HCT116 (cell line): Measurements from ENCODE around the gene CPLANE2. TPM values are rescaled to one million over a fixed set of nuclear protein-coding genes. Genes with fewer than 3 reads are reported as not detected.

Experiments used
- ATAC-seq: fragments of 200-7000 bp; cut with Tn5 transposase; 2 replicates; pipeline ENCODE4 v1.9.1; 2020; ENCODE audit warnings: mild to moderate bottlenecking, moderate library complexity
- BruUV-seq: library from RNA; stranded (reverse); fragments of 400-500 nt; replicated peaks from 2 replicates; lab custom pipeline; 2021; lab: Mats Ljungman, UMichigan
- CTCF ChIA-PET: fragments of 300-600 bp; sonication (Branson Sonifier 250); formaldehyde crosslinking; loops from one replicate; lab custom pipeline; 2021; ENCODE audit warnings: antibody characterized with exemption; lab: Charles Lee
- POLR2A ChIA-PET: fragments of 300-600, 350-600 bp; sonication (Branson Sonifier 250); formaldehyde crosslinking; loops from one replicate; lab custom pipeline; 2021; ENCODE audit warnings: antibody characterized with exemption; lab: Charles Lee
- RAD21 ChIA-PET, 2 experiments: fragments of 300-600 bp; sonication (Branson Sonifier 250); formaldehyde crosslinking; loops; one replicate each; lab custom pipeline; 2023; ENCODE audit warnings: low total read pairs in 2 of 2; ENCODE audit not compliant: uncharacterized antibody in 2 of 2, unreplicated experiment in 2 of 2, low non-redundant PET in 1 of 2; lab: Charles Lee
- DNase-seq: peaks from one replicate; pipeline ENCODE4 v3.0.0-alpha.2; 2010; ENCODE audit warnings: low read depth, low spot score
- H2AFZ ChIP-seq: fragments of 200-600 bp; shearing (Covaris generic), sonication (generic); 2 replicates; pipeline ENCODE4 v1.6.1; 2017; ENCODE audit warnings: low read depth, mixed run types, mixed read lengths, antibody characterized with exemption, low read length; ENCODE audit not compliant: poor library complexity, severe bottlenecking
- H3K27ac ChIP-seq: 2 replicates; pipeline ENCODE4 v1.5.1; 2012; ENCODE audit warnings: low read depth, low read length
- H3K27me3 ChIP-seq: fragments of 200-600 bp; sonication (generic); 2 replicates; pipeline ENCODE4 v1.6.1; 2016; ENCODE audit warnings: mixed run types, low read length, mixed read lengths; ENCODE audit not compliant: insufficient read depth
- H3K36me3 ChIP-seq, 2 experiments: fragments of 200-500 bp in 1 of 2; fragments of 200-600 bp in 1 of 2; sonication (Bioruptor generic) in 1 of 2; sonication (generic) in 1 of 2; 2 replicates each; pipeline versions ENCODE4 v1.5.1 to v1.6.1; 2014 to 2016; ENCODE audit warnings: low read length in 2 of 2, inconsistent platforms in 1 of 2, mixed read lengths in 1 of 2, mixed run types in 1 of 2; ENCODE audit not compliant: insufficient read depth in 2 of 2, control insufficient read depth in 1 of 2
- H3K4me1 ChIP-seq, 2 experiments: fragments of 200-600 bp in 1 of 2; sonication (generic) in 1 of 2; 2 replicates each; pipeline versions ENCODE4 v1.5.1 to v1.6.1; 2012 to 2017; ENCODE audit warnings: low read length in 2 of 2, inconsistent platforms in 1 of 2, mild to moderate bottlenecking in 1 of 2, mixed read lengths in 1 of 2, mixed run types in 1 of 2, moderate library complexity in 1 of 2; ENCODE audit not compliant: insufficient read depth in 2 of 2, control insufficient read depth in 1 of 2
- H3K4me2 ChIP-seq: fragments of 200-600 bp; sonication (generic); 2 replicates; pipeline ENCODE4 v1.6.1; 2017; ENCODE audit warnings: mixed run types, low read length, mixed read lengths
- H3K4me3 ChIP-seq, 2 experiments: fragments of 200-600 bp in 1 of 2; sonication (generic) in 1 of 2; replicated peaks in 1 of 2; 2 replicates each; pipeline ENCODE4 v1.5.1; 2011 to 2016; ENCODE audit warnings: low read length in 2 of 2, control low read depth in 1 of 2, low read depth in 1 of 2, mild to moderate bottlenecking in 1 of 2, mixed read lengths in 1 of 2, mixed run types in 1 of 2
- H3K79me2 ChIP-seq: fragments of 200-600 bp; sonication (generic); 2 replicates; pipeline ENCODE4 v1.6.1; 2017; ENCODE audit warnings: mild to moderate bottlenecking, mixed run types, low read length, moderate library complexity, mixed read lengths; ENCODE audit not compliant: insufficient read depth
- H3K9ac ChIP-seq: fragments of 200-600 bp; sonication (generic); 2 replicates; pipeline ENCODE4 v1.6.1; 2016; ENCODE audit warnings: low read length, mixed read lengths
- H3K9me2 ChIP-seq: fragments of 200-600 bp; sonication (generic), shearing (Covaris generic); 2 replicates; pipeline ENCODE4 v1.6.1; 2017; ENCODE audit warnings: mixed run types, mild to moderate bottlenecking, moderate library complexity; ENCODE audit not compliant: insufficient read depth
- H3K9me3 ChIP-seq, 2 experiments: fragments of 200-500 bp in 1 of 2; fragments of 200-600 bp in 1 of 2; sonication (Bioruptor generic) in 1 of 2; sonication (generic) in 1 of 2; 2 replicates each; pipeline ENCODE4 v1.6.1; 2014 to 2017; ENCODE audit warnings: low read length in 2 of 2, mixed read lengths in 2 of 2, inconsistent platforms in 1 of 2, low read depth in 1 of 2, mild to moderate bottlenecking in 1 of 2, mixed run types in 1 of 2, moderate library complexity in 1 of 2; ENCODE audit not compliant: control insufficient read depth in 1 of 2, insufficient read depth in 1 of 2
- H4K20me1 ChIP-seq: fragments of 200-600 bp; sonication (generic), shearing (Covaris generic); 2 replicates; pipeline ENCODE4 v1.6.1; 2017; ENCODE audit warnings: mixed run types, mild to moderate bottlenecking, moderate library complexity; ENCODE audit not compliant: insufficient read depth
- CBX3 ChIP-seq: IDR thresholded peaks from 2 replicates; pipeline ENCODE4 v1.6.1; 2012; ENCODE audit warnings: low read depth
- CEBPB ChIP-seq: IDR thresholded peaks from 2 replicates; pipeline ENCODE4 v1.6.1; 2012; ENCODE audit warnings: low read depth
- EZH2phosphoT487 ChIP-seq: fragments of 200-600 bp; IDR thresholded peaks from 2 replicates; pipeline ENCODE4 v1.6.1; 2018; ENCODE audit warnings: antibody characterized with exemption, borderline replicate concordance
- POLR2AphosphoS5 ChIP-seq: IDR thresholded peaks from 2 replicates; pipeline ENCODE4 v1.6.1; 2011; ENCODE audit warnings: mild to moderate bottlenecking, low read depth, low read length, moderate library complexity
- SIN3A ChIP-seq: IDR thresholded peaks from 2 replicates; pipeline ENCODE4 v1.6.1; 2012; ENCODE audit warnings: low read depth
- SRF ChIP-seq: IDR thresholded peaks from 2 replicates; pipeline ENCODE4 v1.6.1; 2012; ENCODE audit warnings: low read depth
- TCF7L2 ChIP-seq: IDR thresholded peaks from 2 replicates; pipeline ENCODE4 v1.7.0; 2011; ENCODE audit warnings: borderline replicate concordance, inconsistent platforms; ENCODE audit not compliant: insufficient read depth, insufficient read length; ENCODE audit errors: extremely low read depth
- YY1 ChIP-seq: IDR thresholded peaks from 2 replicates; pipeline ENCODE4 v1.6.1; 2011; ENCODE audit warnings: low read length, low read depth, moderate library complexity, mild to moderate bottlenecking; ENCODE audit not compliant: insufficient replicate concordance; ENCODE audit errors: extremely low read depth
- ZNF274 ChIP-seq: fragments of 200-500 bp; sonication (Bioruptor generic); IDR thresholded peaks from 2 replicates; pipeline ENCODE4 v1.6.1; 2014; ENCODE audit warnings: mild to moderate bottlenecking, low read depth, low read length, inconsistent platforms
- intact Hi-C: fragments of 100-400 bp; cut with micrococcal nuclease; formaldehyde crosslinking; loops from 2 replicates; pipeline ENCODE4 v1.10.0; 2022
- total RNA-seq: library from RNA; stranded (reverse); gene quantifications from one replicate; pipeline ENCODE4 v1.2.1, GENCODE V29; 2021; ENCODE audit not compliant: unreplicated experiment
- TF ChIP-seq, protein P1 (sequence below): IDR thresholded peaks from 2 replicates; pipeline ENCODE4 v1.6.1; 2011; ENCODE audit warnings: mild to moderate bottlenecking, low read length, moderate library complexity; ENCODE audit not compliant: insufficient replicate concordance; ENCODE audit errors: extremely low read depth
- TF ChIP-seq, protein P2 (sequence below), 3 experiments: fragments of 200-600 bp in 1 of 3; sonication (generic) in 1 of 3; IDR thresholded peaks in 2 of 3; conservative IDR thresholded peaks in 1 of 3; 2 replicates each; pipeline ENCODE4 v1.5.1; 2012 to 2017; ENCODE audit warnings: low read depth in 2 of 3, low read length in 2 of 3, antibody characterized with exemption in 1 of 3, borderline replicate concordance in 1 of 3, control low read depth in 1 of 3, mild to moderate bottlenecking in 1 of 3, mixed read lengths in 1 of 3, mixed run types in 1 of 3, moderate library complexity in 1 of 3; ENCODE audit not compliant: insufficient read depth in 1 of 3

CPLANE2 gene
- total RNA-seq, 1 experiment from 2014 or later, result 8.1 TPM

DNA sequence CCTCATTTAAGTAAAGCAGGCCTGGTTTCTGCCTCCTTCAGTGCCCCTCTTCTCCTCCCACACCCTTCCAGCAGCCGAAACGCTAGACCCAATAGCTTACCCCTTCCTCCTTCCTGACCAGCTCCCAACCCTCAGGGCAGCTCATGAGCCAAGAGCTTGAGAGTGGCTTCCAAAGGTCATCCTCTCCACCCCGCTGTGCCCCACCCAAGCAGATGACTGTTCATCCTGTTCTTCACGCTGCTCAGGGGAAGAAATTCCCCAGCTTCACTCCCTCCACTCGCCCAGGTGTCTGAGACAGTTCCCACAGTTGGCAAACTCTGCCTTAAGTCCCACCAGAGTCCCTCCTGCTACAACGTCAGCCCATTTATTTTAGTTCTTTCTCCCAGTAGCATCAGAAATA is 48.0 kb downstream of the CPLANE2 start:
- peak overlapping the region; percentile 49 for H3K9ac ChIP-seq
- peak overlapping the region; percentile 86 for H3K4me2 ChIP-seq
- peaks cover 38 to 51% of the 10 kb centered on the region in 2 experiments for H3K4me1 ChIP-seq
- no peaks in the 10 kb centered on the region for H3K79me2 ChIP-seq
- ATAC-seq (peak; percentile 32), DNase-seq (no peak)
- H3K27me3 ChIP-seq, result no peaks in the 10 kb centered on the region
- peak overlapping the region; percentile 2 to 48; a peak in 3 of 4 replicates for H3K4me3 ChIP-seq
- ChIA-PET RAD21 (interaction anchor here (1.2 to 6.2 kb wide), 5 partner anchors 55 to 110 kb away, joined by 4 to 26 read pairs (median 8); no protein-coding TSS in a partner anchor), CTCF (interaction anchor here (0.9 to 10.3 kb wide), 9 partner anchors 18 to 432 kb away, joined by 3 to 222 read pairs (median 5); partner anchors contain the start of gene FAM131C), POLR2A (interaction anchor here (1.2 to 5.0 kb wide), 2 partner anchors 106 to 112 kb away, joined by 5 to 31 read pairs; no protein-coding TSS in a partner anchor)
- TF ChIP-seq CBX3 (no peak), POLR2AphosphoS5 (peak; percentile 27; the same call in 1 of the 2 replicates)
- intact Hi-C loops, result loop anchor here (2.0 to 10.0 kb wide), 3 partner anchors 53 to 184 kb away; partner anchors contain the start of gene SRARP
- no peaks in the 10 kb centered on the region for H3K9me2 ChIP-seq
- no peaks in the 10 kb centered on the region for H3K36me3 ChIP-seq
- H3K9me3 ChIP-seq, result no peaks in the 10 kb centered on the region
- peak overlapping the region; percentile 71 for H2AFZ ChIP-seq
- peak overlapping the region; percentile 13; the same call in 1 of the 2 replicates for H3K27ac ChIP-seq
- no peaks in the 10 kb centered on the region for H4K20me1 ChIP-seq
- BruUV-seq, result no TSS peak

DNA sequence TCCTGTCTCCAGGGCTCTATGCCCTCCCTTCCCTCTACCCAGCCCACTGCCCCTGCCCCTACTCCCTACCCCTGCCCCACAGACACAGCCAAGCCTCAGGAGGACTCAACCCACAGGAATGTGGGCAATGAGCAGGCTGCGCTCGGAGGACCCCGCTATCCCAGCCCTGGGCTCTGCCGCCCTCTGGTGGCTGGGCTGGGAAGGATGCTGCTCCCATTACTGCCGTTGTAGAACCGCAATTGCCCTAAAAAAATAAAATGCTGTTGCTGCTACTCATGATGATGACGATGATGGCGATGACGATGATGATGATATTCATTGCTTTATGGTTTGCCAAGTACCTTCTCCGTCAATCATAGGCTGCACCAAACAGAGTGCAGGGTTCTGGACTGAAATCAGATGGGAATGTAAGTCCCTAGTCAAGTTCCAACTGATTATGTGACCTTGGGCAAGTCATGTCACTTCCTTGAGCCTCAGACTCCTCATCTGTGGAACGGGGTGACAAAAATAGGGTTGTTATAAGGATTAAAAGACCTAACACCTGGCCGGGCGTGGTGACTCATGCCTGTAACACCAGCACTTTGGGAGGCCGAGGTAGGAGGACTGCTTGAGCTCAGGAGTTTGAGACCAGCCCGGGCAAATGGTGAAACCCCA is 49.1 kb downstream of the CPLANE2 start:
- DNase-seq (no peak), ATAC-seq (peak; percentile 81)
- RAD21 ChIA-PET, result interaction anchor here (1.1 to 6.2 kb wide), 6 partner anchors 57 to 109 kb away, joined by 4 to 26 read pairs (median 6); no protein-coding TSS in a partner anchor
- peak overlapping the region; percentile 86 for H3K4me2 ChIP-seq
- POLR2A ChIA-PET, result interaction anchor here (1.2 to 5.0 kb wide), 2 partner anchors 105 to 110 kb away, joined by 5 to 31 read pairs; no protein-coding TSS in a partner anchor
- peak overlapping the region; percentile 49 for H3K9ac ChIP-seq
- H3K4me3 ChIP-seq, result peak overlapping the region in 1 of 2 experiments; percentile 48; a peak in 1 of 4 replicates
- no peaks in the 10 kb centered on the region for H3K9me2 ChIP-seq
- peak overlapping the region; percentile 79 for H2AFZ ChIP-seq
- CTCF ChIA-PET, result interaction anchor here (0.8 to 10.3 kb wide), 11 partner anchors 24 to 433 kb away, joined by 3 to 222 read pairs (median 5); partner anchors contain the start of gene FAM131C
- no peaks in the 10 kb centered on the region for H3K9me3 ChIP-seq
- BruUV-seq, result no TSS peak
- intact Hi-C loops, result loop anchor here (1.0 to 10.0 kb wide), 4 partner anchors 54 to 183 kb away; partner anchors contain the start of gene SRARP
- H4K20me1 ChIP-seq, result no peaks in the 10 kb centered on the region
- no peaks in the 10 kb centered on the region for H3K79me2 ChIP-seq
- peaks cover 47 to 63% of the 10 kb centered on the region in 2 experiments for H3K4me1 ChIP-seq
- no peak overlapping the region; the same call in 1 of the 2 replicates for H3K27ac ChIP-seq
- no peaks in the 10 kb centered on the region for H3K36me3 ChIP-seq
- no peaks in the 10 kb centered on the region for H3K27me3 ChIP-seq
- TF ChIP-seq YY1 (peak; percentile 69), ZNF274 (no peak), SRF (no peak), EZH2phosphoT487 (no peak), CEBPB (no peak), SIN3A (no peak), TCF7L2 (no peak), POLR2AphosphoS5 (peak; percentile 26; the same call in 1 of the 2 replicates), CBX3 (no peak)
- TF ChIP-seq, protein P1, sequence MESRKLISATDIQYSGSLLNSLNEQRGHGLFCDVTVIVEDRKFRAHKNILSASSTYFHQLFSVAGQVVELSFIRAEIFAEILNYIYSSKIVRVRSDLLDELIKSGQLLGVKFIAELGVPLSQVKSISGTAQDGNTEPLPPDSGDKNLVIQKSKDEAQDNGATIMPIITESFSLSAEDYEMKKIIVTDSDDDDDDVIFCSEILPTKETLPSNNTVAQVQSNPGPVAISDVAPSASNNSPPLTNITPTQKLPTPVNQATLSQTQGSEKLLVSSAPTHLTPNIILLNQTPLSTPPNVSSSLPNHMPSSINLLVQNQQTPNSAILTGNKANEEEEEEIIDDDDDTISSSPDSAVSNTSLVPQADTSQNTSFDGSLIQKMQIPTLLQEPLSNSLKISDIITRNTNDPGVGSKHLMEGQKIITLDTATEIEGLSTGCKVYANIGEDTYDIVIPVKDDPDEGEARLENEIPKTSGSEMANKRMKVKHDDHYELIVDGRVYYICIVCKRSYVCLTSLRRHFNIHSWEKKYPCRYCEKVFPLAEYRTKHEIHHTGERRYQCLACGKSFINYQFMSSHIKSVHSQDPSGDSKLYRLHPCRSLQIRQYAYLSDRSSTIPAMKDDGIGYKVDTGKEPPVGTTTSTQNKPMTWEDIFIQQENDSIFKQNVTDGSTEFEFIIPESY, result no peak
- TF ChIP-seq, protein P2, sequence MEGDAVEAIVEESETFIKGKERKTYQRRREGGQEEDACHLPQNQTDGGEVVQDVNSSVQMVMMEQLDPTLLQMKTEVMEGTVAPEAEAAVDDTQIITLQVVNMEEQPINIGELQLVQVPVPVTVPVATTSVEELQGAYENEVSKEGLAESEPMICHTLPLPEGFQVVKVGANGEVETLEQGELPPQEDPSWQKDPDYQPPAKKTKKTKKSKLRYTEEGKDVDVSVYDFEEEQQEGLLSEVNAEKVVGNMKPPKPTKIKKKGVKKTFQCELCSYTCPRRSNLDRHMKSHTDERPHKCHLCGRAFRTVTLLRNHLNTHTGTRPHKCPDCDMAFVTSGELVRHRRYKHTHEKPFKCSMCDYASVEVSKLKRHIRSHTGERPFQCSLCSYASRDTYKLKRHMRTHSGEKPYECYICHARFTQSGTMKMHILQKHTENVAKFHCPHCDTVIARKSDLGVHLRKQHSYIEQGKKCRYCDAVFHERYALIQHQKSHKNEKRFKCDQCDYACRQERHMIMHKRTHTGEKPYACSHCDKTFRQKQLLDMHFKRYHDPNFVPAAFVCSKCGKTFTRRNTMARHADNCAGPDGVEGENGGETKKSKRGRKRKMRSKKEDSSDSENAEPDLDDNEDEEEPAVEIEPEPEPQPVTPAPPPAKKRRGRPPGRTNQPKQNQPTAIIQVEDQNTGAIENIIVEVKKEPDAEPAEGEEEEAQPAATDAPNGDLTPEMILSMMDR (IDR thresholded peaks at IDR 0.05 in 2 of 3, conservative IDR thresholded peaks at IDR 0.05 in 1 of 3; ENCODE audit: borderline replicate concordance in 1 of 3, insufficient read depth in 1 of 3, low read depth in 2 of 3, low read length in 2 of 3), result peak in 2 of 3 experiments; percentile 94 to 99; a peak in 4 of 6 replicates
